Hair follicle dermal papilla cell (primary cell): ENCODE results near the gene FSTL1. TPM values are rescaled to one million over a fixed set of nuclear protein-coding genes. Genes with fewer than 3 reads are reported as not detected.

Experiments used
- total RNA-seq: library from RNA; depleted of rRNA; stranded (reverse); fragments of >200 nt; gene quantifications from 2 replicates; pipeline ENCODE4 v1.2.3, GENCODE V29; 2012

FSTL1 gene
- 1,778 and 1,826 TPM in 2 replicates for total RNA-seq

GRCh38 chr3:120450600-120451271, at the start of gene FSTL1:
Gene FSTL1 (minus strand): TSS chr3:120450992. CDS start chr3:120450746, 246 bp downstream.

GRCh38 chr3:120348991-120349854, 101.6 kb downstream of the FSTL1 start, which contains the start of gene LRRC58:
Gene LRRC58 (minus strand): TSS chr3:120349354. CDS start chr3:120349243, 111 bp downstream.

Other genes with a start within 250 kb of the FSTL1 start
- 1.5 TPM in 2 replicates for gene GPR156, start 165.8 kb downstream of the FSTL1 start, total RNA-seq
- 39.7 and 48.4 TPM in 2 replicates for gene LRRC58, start 101.6 kb downstream of the FSTL1 start, total RNA-seq
- 18.2 and 20.3 TPM in 2 replicates for gene NDUFB4, start 145.3 kb upstream of the FSTL1 start, total RNA-seq
- not detected in 2 replicates for gene HGD, start 231.2 kb upstream of the FSTL1 start, total RNA-seq